Mammary epithelial cell (primary cell): Measurements from ENCODE around the gene TBC1D24.

Experiments used
- CTCF ChIP-seq, 2 donors: IDR thresholded peaks in 1 of 2; conservative IDR thresholded peaks in 1 of 2; 2 replicates each; pipeline ENCODE4 v1.5.1; 2011 to 2012; ENCODE audit warnings: inconsistent platforms in 2 of 2, low read length in 2 of 2, mild to moderate bottlenecking in 2 of 2, control low read depth in 1 of 2, low read depth in 1 of 2; ENCODE audit not compliant: insufficient read depth in 1 of 2; ENCODE audit errors: extremely low read depth in 1 of 2
- EZH2 ChIP-seq: IDR thresholded peaks from 2 replicates; pipeline ENCODE4 v1.6.1; 2012; ENCODE audit warnings: low read length, inconsistent platforms, borderline replicate concordance

GRCh38 chr16:2429034-2429770 lies 45.7 kb upstream of the TBC1D24 start, which contains the start of gene CCNF:
- TF ChIP-seq CTCF (conservative IDR thresholded peaks at IDR 0.05 in 1 of 2, IDR thresholded peaks at IDR 0.05 in 1 of 2; ENCODE audit: extremely low read depth in 1 of 2, insufficient read depth in 1 of 2, low read depth in 1 of 2, low read length in 2 of 2) (no peak), EZH2 (no peak)
